Retinal pigment epithelial cell (primary cell): ENCODE measurements around the gene GLUD2.

Experiments
- DNase-seq: peaks from one replicate; pipeline ENCODE4 v3.0.0-alpha.2; 2010; ENCODE audit warnings: low read depth
- H3K4me3 ChIP-seq: 2 replicates; pipeline ENCODE4 v1.5.1; 2011; ENCODE audit warnings: mild to moderate bottlenecking, low read length, control low read depth, moderate library complexity
- CTCF ChIP-seq: conservative IDR thresholded peaks from 2 replicates; pipeline ENCODE4 v1.5.1; 2011; ENCODE audit warnings: low read depth, low read length, control low read depth, inconsistent platforms

GLUD2 gene

DNA sequence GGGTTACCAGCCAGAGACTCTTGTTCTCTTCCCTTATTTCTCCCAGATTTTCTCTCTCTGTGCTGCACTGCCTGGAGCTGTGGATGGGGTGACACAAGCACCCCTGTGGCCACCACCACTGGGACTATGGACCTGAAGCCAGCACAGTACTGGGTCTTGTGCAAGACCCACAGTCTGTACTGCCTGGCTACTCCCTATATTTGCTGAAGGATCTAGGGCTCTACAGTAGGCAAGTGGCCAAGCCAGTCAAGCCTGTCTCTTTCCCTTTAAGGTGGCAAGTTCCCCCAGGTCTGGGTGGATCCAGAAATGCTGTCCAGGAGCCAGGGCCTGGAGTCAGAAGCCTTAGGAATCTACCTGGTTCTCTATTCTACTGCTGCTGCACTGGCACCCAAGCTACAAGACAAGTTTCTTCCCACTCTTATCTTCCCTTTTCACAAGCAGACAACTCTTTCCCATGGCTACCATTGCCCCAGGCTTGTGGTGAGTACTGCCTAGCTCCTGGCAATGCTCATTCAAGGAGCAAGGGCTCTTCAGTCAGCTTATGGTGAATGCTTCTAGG, 33.4 kb upstream of the GLUD2 start:
- no peak for DNase-seq
- H3K4me3 ChIP-seq: no peak overlapping the region
- no peak for TF ChIP-seq CTCF

GRCh38 chrX:121014826-121015225, 32.6 kb upstream of the GLUD2 start:
- DNase-seq: no peak
- H3K4me3 ChIP-seq: no peak overlapping the region
- TF ChIP-seq CTCF: no peak

DNA sequence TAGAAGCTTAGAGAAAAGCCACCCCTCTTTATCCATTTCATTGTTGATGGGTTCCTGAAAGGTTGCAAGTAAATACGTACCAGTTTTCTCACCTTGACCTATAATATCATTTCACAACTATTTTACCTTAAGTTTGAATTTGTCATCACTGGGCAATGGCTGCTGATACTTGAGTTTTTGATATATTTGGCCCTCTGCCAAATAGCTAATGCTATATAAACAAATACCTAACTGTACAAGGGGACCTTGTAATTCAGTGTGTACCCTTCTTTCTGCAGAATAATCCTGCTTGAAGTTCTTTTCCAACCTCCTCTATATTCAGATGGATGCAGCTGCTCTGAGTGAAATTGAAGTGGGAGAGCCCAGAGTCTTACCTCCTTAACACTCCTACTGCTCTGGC, 19.0 kb upstream of the GLUD2 start:
- no peak overlapping the region for H3K4me3 ChIP-seq
- no peak for TF ChIP-seq CTCF
- DNase-seq: no peak

GRCh38 chrX:121030083-121030482, 17.3 kb upstream of the GLUD2 start:
- no peak overlapping the region for H3K4me3 ChIP-seq
- TF ChIP-seq CTCF: no peak
- DNase-seq: no peak

DNA sequence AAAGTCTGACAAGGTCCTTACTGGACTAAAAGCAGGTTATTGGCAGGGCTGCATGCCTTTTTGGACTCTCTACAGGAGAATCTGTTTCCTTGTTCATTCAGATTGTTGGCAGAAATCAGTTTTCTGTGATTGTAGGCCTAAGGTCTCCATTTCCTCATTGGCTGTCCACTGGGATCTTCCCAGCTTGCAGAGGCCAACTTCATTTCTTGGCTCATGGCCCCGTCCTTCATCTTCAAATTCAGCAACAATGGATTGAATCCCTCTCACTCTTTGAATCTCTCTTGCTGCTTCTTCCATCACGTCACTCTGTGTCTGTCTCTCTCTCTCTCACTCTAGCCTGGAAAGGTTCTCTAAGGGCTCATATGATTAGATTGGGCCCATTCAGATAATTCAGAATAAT, 14.9 kb upstream of the GLUD2 start:
- H3K4me3 ChIP-seq: no peak overlapping the region
- no peak for DNase-seq
- TF ChIP-seq CTCF: no peak

GRCh38 chrX:121036137-121036536, 11.3 kb upstream of the GLUD2 start:
- no peak for DNase-seq
- no peak for TF ChIP-seq CTCF
- no peak overlapping the region for H3K4me3 ChIP-seq

DNA sequence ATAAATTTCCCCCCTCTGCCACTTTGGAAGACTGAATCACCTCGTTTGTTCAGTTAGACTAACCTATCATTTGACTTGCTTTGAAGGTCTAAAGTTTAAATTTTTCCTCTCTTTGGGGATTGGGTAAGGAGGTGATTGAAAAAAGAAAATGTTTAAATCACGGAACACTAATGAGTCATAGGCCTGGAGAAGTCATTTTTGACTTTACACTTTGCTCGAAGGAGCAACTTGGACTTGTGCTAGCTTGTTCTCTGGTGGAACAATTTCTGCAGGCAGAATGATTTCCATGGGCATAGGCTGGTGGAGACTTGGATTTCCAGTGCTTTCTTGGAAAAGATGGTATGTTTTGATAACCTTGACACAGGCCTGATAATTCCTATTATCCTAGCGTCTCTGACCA, 10.5 kb upstream of the GLUD2 start:
- TF ChIP-seq CTCF: no peak
- DNase-seq: no peak
- H3K4me3 ChIP-seq: no peak overlapping the region
